ENCODE results near the gene PITPNC1. TPM values are rescaled to one million over a fixed set of nuclear protein-coding genes. Genes with fewer than 3 reads are reported as not detected.

Gene PITPNC1
- polyA plus RNA-seq, 1 donor from 2014 or later = 18.8 TPM

DNA sequence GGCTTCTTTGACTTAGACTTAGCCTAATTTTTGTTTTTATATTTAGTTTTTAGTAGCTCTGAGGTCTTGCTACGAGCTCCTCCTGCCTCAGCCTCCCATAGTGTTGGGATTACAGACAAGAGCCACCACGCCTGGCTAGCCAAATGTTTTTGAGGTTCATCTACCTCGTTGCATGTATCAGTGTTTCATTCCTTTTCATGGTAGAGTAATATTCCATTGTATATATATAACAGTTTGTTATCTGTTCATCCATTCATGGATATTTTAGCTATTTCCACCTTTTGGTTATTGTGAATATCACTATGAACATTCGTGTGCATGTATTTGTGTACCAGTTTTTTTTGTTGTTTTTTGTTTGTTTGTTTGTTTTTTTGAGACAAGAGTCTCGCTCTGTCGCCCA is 352.8 kb downstream of the PITPNC1 start:
- TF ChIP-seq CTCF (IDR thresholded peaks at IDR 0.05; ENCODE audit: poor library complexity, severe bottlenecking) = no peak
- no peak for TF ChIP-seq EP300 (conservative IDR thresholded peaks at IDR 0.05; ENCODE audit: poor library complexity, severe bottlenecking)
- no peak for TF ChIP-seq SMC3 (conservative IDR thresholded peaks at IDR 0.05; ENCODE audit: poor library complexity)
- TF ChIP-seq EZH2 (IDR thresholded peaks at IDR 0.05; ENCODE audit: borderline replicate concordance, insufficient read depth, low read length, poor library complexity, severe bottlenecking) = no peak
- no peak for TF ChIP-seq TAF1 (IDR thresholded peaks at IDR 0.05; ENCODE audit: low read depth)
- no peak for TF ChIP-seq RAD21 (conservative IDR thresholded peaks at IDR 0.05)
- TF ChIP-seq, protein P1, sequence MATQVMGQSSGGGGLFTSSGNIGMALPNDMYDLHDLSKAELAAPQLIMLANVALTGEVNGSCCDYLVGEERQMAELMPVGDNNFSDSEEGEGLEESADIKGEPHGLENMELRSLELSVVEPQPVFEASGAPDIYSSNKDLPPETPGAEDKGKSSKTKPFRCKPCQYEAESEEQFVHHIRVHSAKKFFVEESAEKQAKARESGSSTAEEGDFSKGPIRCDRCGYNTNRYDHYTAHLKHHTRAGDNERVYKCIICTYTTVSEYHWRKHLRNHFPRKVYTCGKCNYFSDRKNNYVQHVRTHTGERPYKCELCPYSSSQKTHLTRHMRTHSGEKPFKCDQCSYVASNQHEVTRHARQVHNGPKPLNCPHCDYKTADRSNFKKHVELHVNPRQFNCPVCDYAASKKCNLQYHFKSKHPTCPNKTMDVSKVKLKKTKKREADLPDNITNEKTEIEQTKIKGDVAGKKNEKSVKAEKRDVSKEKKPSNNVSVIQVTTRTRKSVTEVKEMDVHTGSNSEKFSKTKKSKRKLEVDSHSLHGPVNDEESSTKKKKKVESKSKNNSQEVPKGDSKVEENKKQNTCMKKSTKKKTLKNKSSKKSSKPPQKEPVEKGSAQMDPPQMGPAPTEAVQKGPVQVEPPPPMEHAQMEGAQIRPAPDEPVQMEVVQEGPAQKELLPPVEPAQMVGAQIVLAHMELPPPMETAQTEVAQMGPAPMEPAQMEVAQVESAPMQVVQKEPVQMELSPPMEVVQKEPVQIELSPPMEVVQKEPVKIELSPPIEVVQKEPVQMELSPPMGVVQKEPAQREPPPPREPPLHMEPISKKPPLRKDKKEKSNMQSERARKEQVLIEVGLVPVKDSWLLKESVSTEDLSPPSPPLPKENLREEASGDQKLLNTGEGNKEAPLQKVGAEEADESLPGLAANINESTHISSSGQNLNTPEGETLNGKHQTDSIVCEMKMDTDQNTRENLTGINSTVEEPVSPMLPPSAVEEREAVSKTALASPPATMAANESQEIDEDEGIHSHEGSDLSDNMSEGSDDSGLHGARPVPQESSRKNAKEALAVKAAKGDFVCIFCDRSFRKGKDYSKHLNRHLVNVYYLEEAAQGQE (IDR thresholded peaks at IDR 0.05; ENCODE audit: borderline replicate concordance) = no peak
- no peak for TF ChIP-seq POLR2AphosphoS5 (IDR thresholded peaks at IDR 0.05)
- TF ChIP-seq MXI1 (conservative IDR thresholded peaks at IDR 0.05; ENCODE audit: poor library complexity, severe bottlenecking) = no peak
- Histone ChIP-seq H3F3A (ENCODE audit: insufficient read depth, low read length, poor library complexity, severe bottlenecking) (no peaks in the 10 kb centered on the region), H3K4me3 (ENCODE audit: low read length) (no peak overlapping the region), H3K79me2 (replicated peaks; ENCODE audit: insufficient read depth, low read length) (no peaks in the 10 kb centered on the region), H3K9ac (ENCODE audit: low read length) (no peak overlapping the region), H3K36me3 (ENCODE audit: insufficient read depth, low read length) (peaks cover 6% of the 10 kb centered on the region), H2AFZ (ENCODE audit: low read depth, low read length) (no peak overlapping the region), H3K27me3 (ENCODE audit: insufficient read depth, low read depth, low read length) (no peaks in the 10 kb centered on the region), H4K20me1 (ENCODE audit: insufficient read depth) (no peaks in the 10 kb centered on the region), H3K4me2 (ENCODE audit: low read length) (no peak overlapping the region), H3K9me3 (ENCODE audit: low read length) (no peaks in the 10 kb centered on the region), H3K9me2 (ENCODE audit: insufficient read depth, low read length) (no peaks in the 10 kb centered on the region), H3K27ac (ENCODE audit: low read length) (no peak overlapping the region)

- H3K79me2 ChIP-seq (replicated peaks; ENCODE audit: insufficient read depth, low read length) = peaks cover 3% of the 10 kb centered on the region
- peaks cover 6% of the 10 kb centered on the region for H3K36me3 ChIP-seq (ENCODE audit: insufficient read depth, low read length)
Measured at GRCh38 chr17:67730731-67731130, 353.6 kb downstream of the PITPNC1 start.

More at GRCh38 chr17:67730731-67731130, 353.6 kb downstream of the PITPNC1 start:
- Histone ChIP-seq H3K9ac (ENCODE audit: low read length) (no peak overlapping the region), H3K9me3 (ENCODE audit: low read length) (no peaks in the 10 kb centered on the region), H3K27ac (ENCODE audit: low read length) (no peak overlapping the region), H2AFZ (ENCODE audit: low read depth, low read length) (no peak overlapping the region), H3K27me3 (ENCODE audit: insufficient read depth, low read depth, low read length) (no peaks in the 10 kb centered on the region), H3F3A (ENCODE audit: insufficient read depth, low read length, poor library complexity, severe bottlenecking) (no peaks in the 10 kb centered on the region), H4K20me1 (ENCODE audit: insufficient read depth) (no peaks in the 10 kb centered on the region), H3K4me3 (ENCODE audit: low read length) (no peak overlapping the region), H3K9me2 (ENCODE audit: insufficient read depth, low read length) (no peaks in the 10 kb centered on the region), H3K4me2 (ENCODE audit: low read length) (no peak overlapping the region)
- TF ChIP-seq RAD21 (conservative IDR thresholded peaks at IDR 0.05) = no peak
- TF ChIP-seq TAF1 (IDR thresholded peaks at IDR 0.05; ENCODE audit: low read depth) = no peak
- no peak for TF ChIP-seq EP300 (conservative IDR thresholded peaks at IDR 0.05; ENCODE audit: poor library complexity, severe bottlenecking)
- TF ChIP-seq CTCF (IDR thresholded peaks at IDR 0.05; ENCODE audit: poor library complexity, severe bottlenecking) = no peak
- TF ChIP-seq, protein P1 (IDR thresholded peaks at IDR 0.05; ENCODE audit: borderline replicate concordance) = no peak
- TF ChIP-seq SMC3 (conservative IDR thresholded peaks at IDR 0.05; ENCODE audit: poor library complexity) = no peak
- TF ChIP-seq MXI1 (conservative IDR thresholded peaks at IDR 0.05; ENCODE audit: poor library complexity, severe bottlenecking) = no peak
- TF ChIP-seq POLR2AphosphoS5 (IDR thresholded peaks at IDR 0.05) = no peak
- no peak for TF ChIP-seq EZH2 (IDR thresholded peaks at IDR 0.05; ENCODE audit: borderline replicate concordance, insufficient read depth, low read length, poor library complexity, severe bottlenecking)

All from neural cell (in vitro differentiated cells).